ENCODE data around the gene FAM180B.
"Not testable (repeated sequence)": the region's sequence is repeated elsewhere in the genome, so short reads cannot be mapped to it uniquely, and the experiment has no call there.

FAM180B gene

DNA sequence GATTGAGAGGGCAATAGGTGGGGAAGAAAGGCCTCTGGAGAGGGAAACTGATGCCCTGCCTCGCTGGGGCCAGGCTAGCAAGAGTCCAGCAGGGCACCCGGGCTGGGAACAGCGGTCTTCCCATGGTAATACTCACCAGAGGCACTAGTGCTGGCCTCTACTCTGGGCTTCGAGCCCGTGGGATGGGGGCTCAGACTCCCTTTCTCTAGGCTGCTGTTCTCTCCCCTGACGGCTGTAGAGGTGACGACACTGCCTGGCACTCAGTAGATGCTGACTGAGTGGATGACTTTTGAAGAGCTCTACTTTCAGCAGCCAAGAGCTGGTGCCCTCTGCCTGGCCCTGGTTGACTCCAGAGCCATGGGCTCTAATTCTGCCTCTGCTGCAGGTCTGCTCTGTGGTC is 8.6 kb downstream of the FAM180B start:
- no peak for DNase-seq (ENCODE audit: low spot score)

DNA sequence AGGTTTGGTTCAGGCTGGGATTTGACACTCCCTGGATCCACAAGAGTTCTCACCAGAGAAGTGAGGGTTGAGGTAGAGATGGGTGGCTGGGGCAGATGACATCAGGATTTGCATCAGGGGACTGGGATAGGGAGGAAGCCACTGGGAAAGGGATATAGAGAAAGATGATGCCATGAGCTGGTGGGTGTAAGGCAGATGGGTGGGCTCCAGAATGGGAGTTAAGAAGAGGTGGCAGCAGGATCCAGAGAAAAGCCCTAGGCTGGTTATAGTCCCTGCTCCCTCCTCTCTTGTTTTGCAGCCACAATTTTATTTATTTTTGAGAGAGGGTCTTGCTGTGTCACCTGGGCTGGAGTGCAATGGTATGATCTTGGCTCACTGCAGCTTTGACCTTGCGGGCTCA is 9.5 kb downstream of the FAM180B start:
- no peak for DNase-seq (ENCODE audit: low spot score)

DNA sequence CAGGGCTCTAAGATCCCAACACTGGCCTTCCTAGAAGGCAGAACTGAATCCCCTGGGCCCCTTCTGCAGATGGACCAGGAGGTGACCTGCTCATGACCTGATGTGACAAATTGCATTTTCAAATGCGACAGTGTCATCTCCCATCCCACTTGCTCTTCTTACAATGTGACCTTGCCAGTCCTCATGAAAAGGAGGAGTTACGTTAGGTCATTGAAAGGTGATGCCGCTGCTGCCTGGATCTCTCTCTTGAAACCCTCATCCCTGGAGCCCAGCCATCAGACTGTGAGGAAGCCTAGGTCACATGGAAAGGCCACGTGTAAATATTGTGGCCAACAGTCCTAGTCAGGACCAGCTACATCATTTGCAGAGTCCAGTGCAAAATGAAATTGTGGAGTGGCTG is 13.4 kb downstream of the FAM180B start:
- no peak for DNase-seq (ENCODE audit: low spot score)

DNA sequence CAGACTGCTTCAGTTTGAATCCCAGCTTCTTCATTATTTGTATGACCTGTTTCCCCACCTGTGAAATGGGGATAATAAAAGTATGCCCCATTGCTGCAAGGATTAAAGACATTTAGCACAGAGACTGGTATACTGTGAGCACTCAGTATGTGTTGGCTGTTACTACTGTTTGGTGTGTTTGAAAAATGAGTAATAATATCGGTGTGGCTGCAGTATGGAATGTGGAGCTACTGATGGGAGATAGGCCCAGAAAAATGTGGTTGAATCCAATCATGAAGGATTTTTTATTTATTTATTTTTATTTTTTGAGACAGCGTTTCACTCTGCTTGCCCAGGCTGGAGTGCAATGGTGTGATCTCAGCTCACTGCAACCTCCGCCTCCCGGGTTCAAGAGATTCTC is 16.8 kb downstream of the FAM180B start:
- peak; percentile 73 for DNase-seq (ENCODE audit: low spot score)

DNA sequence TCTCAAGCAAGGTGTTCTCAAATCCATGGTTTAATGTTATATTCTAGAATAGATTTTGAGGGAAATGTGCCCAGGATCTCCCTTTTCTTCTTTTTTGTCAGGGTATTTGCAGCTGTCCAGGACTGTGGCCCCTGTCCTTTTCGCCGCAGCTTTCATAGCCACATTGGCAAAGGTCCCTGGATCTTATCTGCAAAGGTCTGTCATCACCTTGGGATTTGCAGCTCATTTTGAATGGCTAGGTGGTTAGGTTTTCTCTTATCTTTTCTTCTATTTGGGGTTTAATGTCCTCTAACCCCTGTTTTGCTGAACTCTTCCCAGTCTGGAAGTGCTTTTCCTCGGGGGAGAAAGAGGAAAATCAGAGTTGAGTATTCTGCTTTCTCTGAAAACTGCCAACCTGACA is 19.4 kb downstream of the FAM180B start:
- no peak for DNase-seq (ENCODE audit: low spot score)

DNA sequence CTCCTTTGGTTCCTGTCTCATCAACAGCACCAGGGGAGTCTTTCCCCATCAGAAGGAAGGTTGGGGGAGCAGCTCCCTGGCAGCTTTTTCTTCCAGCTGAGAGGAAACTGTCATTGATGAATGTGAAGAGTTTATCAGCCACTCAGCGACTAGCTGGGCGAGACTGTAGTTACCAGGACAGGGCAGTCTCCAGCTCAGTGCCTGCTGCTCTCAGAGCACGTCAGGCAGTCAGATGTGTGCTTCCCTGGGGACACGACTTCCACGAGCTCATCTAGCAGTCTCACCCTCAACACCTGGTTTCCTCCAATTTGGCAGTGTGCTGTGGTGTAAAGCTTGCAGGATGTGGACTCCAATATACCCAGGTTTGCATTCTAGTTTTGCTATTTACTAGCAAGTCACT is 20.3 kb downstream of the FAM180B start:
- no peak for DNase-seq (ENCODE audit: low spot score)

DNA sequence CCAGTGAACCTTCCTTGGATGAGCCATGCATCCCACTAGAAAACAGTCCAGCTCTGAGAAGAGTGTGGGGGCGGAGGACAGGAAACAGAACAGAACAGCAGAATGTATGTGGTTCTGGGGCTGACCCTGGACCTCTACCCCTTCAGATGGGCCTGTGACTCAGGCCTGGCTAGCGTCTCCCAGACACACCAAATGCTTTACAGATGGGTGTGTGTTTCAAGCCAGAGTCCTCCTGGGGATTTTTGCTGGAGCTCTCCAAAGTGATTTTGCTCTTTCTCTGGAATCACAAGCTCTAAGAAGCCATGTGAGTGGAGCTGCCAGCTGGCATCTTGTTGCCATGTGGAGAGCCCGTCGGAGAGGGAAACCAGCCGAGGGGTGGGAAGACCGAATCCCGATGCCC is 20.9 kb downstream of the FAM180B start:
- DNase-seq (ENCODE audit: low spot score): peak; percentile 92

DNA sequence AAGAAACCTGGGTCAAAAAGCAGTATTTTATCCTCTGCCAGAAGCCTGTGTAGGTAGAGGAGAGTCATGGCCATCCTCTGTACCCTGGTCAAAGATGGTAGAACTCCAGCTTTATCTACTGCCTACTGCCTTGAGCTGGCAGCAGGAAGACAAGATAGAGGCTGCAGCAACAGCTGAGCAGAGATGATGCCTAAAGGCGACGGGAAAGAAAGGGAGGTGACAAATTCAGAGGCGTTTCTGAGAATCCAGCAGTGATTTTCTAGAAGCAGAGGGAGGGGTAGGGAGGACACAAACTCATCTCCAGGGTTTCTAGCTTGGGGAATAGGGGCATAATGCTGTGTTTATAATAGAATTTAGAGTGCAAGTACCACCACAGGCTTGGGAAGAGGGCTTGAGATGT is 23.2 kb downstream of the FAM180B start:
- DNase-seq (ENCODE audit: low spot score): no peak

DNA sequence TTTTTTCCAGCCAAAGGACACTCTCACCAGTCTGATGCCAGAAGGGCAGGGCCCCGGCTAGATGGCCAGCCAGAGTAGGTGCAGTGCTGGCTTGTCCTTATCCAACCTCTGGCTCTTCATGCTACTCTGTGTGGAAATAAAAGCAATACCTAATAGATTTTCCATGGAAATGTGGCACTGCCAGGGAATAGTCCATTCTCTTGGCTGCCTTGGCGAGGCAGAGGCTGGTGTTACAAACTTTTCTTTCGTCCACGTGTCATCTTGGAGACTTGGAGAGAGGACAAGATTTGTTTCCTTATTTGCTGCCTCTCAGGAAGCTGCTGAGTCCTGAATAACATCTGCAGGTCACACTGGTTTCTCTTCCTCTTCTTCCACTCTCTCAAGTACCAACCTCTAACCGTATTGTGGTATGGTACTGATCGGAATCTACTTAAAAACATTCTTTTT is 24.9 kb downstream of the FAM180B start:
- no peak for DNase-seq (ENCODE audit: low spot score)

DNA sequence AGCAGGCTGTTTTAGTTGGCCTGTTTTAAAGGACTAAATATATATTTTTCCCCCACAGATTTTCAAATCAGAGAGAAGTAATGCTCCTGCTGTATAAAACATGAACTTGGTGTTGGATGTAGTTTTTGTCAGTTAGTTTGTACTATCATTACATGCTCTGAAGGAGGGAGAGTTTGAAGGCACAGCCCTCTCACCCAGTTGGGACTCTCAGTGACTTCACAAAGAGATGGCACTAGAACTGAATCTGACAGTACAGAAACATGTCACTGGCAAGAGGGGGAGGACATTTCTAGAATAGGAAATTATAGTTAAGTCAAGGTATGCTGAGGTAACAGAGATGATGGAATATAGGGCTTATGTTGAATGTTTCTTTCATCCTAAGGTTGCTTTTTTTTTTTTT is 28.8 kb downstream of the FAM180B start:
- DNase-seq (ENCODE audit: low spot score): no peak

DNA sequence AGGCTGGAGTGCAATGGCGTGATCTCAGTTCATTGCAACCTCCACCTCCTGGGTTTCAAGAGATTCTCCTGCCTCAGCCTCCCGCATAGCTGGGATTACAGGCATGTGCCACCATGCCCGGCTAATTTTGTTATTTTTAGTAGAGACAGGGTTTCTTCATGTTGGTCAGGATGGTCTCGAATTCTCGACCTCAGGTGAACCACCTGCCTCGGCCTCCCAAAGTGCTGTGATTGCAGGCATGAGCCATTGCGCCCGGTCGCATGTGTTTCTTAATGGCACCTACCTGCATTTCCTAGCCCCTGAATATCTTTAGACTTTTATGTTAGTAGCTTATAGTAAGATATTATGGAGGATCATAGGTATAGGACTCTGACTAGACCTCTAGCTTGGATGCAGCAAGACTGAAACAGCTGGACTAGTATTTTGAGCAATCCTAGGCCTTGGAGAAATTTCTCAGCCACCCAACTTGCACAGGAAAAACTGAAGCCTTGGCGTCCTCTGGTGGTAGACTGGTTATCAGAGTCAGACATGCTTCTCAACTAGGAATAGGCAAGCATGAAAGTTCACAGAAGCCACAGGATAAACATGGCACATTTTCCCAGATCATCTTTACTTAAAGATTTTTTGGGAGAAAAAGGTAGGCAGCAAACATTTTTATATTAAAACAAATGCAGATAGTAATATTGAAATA is 30.4 kb downstream of the FAM180B start:
- peak; percentile 79 for DNase-seq (ENCODE audit: low spot score)

DNA sequence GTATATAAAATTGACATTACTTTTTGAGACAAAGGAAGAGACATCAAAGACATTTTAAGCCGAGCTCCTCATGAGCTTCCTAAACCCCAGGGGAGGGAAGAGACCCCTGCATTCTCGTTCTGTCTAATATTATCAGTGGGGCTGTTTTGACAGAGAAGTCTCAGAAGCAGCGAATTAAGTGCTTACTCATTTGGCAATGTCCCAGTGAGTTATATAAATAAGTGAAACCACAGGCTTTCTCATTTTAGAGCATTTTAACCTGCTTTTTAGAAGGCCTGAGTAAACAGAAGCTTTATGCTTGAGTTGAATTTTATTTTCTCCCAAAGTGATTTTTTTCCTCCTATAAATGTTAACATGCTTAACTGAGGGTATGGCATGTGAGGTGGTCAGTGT is 30.9 kb downstream of the FAM180B start:
- DNase-seq (ENCODE audit: low spot score): no peak

DNA sequence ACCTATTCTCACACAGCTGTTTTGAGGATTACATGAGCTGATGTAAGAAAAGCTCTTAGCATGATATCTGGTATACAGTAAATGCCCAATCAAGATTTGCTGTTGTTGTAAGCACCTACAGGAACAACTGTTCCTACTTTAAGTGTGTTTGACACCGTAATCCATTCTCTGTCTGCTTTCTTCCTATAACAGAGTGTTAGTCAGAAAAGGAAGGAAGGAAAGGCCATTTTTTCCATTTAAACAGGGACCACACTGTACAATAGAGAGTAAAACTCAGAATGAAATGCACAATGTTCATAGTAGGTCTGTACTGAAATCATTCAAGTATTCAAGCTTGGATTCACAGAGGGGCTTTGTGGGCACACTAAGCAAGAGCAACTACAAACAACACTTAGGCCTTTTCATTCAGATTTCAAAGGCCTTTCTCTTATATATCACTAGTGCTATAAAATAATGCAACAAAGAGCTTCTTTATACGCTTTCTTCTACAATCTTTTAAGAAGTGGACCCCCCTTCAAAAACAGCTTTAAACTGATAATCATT is 34.4 kb downstream of the FAM180B start:
- DNase-seq (ENCODE audit: low spot score): no peak

DNA sequence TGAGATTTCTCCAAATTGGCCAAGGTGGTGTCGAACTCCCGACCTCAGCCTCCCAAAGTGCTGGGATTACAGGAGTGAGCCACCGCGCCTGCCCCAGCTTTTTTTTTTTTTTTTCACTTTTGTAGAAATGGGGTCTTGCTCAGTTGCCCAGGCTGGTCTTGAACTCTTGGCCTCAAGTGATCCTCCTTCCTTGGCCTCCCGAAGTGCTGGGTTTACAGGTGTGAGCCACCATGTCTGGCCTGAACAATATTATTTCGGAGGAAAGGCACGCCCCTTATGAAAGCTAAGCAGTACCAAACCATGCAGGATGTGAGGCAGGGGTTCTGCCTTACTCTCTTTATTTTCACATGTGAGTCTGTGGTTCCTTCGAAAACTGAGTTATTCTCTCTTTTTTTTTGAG is 39.8 kb downstream of the FAM180B start:
- DNase-seq (ENCODE audit: low spot score): no peak

DNA sequence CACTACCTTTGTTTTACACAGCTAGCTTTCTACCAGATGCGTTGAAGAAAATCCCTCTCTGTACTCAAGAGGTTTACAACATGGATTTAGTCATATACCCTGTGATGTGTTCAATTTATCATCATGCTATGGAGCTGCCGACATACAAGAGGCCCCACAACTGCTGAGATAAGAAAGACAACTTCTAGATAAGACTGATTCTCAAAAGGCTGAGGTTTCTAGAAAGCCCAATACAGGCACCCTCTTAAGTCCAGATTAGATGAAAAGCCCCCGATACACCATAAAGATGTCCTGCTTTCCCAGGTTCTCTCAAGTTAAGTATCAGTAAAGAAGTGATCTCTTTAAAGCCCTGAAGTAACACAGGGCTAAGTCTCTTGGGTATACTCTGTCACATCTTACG is 41.5 kb downstream of the FAM180B start:
- DNase-seq (ENCODE audit: low spot score): no peak

DNA sequence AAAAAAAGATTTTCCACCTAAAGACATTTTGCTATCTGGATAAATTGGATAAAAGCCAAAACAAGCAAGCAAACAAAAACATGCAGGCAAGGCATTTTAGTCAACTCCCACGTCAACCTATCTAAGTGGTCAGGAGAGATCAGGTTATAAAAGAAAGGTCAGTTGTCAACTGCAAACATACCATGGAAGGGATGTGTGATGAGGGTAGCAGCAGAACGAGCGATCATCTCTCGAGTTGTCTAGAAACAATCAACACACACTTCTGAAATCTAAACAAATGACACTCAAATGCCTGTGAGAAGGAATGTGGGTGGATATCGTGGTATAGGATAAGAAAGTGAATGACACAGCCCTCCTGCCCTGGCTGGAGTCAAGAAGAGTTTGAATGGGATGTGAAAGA is 45.0 kb downstream of the FAM180B start:
- DNase-seq (ENCODE audit: low spot score): no peak

DNA sequence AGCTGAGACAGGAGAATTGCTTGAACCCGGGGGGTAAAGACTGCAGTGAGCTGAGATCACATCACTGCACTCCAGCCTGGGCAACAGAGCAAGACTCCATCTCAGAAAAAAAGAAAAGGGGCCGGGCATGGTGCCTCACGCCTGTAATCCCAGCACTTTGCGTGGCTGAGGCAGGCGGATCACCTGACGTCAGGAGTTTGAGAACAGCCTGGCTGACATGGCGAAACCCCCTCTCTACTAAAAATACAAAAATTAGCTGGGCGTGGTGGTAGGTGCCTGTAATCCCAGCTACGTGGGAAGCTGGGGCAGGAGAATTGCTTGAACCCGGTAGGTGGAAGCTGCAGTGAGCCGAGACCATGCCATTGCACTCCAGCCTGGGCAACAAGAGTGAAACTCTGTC is 49.9 kb downstream of the FAM180B start:
- DNase-seq (ENCODE audit: low spot score): not testable (repeated sequence)
